Activated CD4-positive, alpha-beta T cell treated with anti-CD3 and anti-CD28 coated beads for 36 hours (primary cell): ENCODE results near the gene MAST4. TPM values are rescaled to one million over a fixed set of nuclear protein-coding genes. Genes with fewer than 3 reads are reported as not detected.
A peak's percentile ranks its signal among the peaks of the same experiment; 100 is the strongest.

ENCODE experiments used
- ATAC-seq: fragments of 200-7000 bp; cut with Tn5 transposase; one replicate; pipeline ENCODE4 v1.10.0; 2021; ENCODE audit warnings: mild to moderate bottlenecking, moderate library complexity
- CTCF ChIA-PET: fragments of 350-600 bp; sonication (Branson Sonifier 250); formaldehyde crosslinking; loops from one replicate; lab custom pipeline; 2021; ENCODE audit warnings: antibody characterized with exemption; lab: Charles Lee
- POLR2A ChIA-PET: fragments of 350-600 bp; sonication (Branson Sonifier 250); formaldehyde crosslinking; loops from one replicate; lab custom pipeline; 2021; ENCODE audit warnings: antibody characterized with exemption, inconsistent platforms; lab: Charles Lee
- DNase-seq: peaks from one replicate; pipeline ENCODE4 v3.0.0-alpha.2; 2020
- H3K27ac Mint-ChIP-seq: one replicate; pipeline ENCODE4 v1.8.0; 2021; ENCODE audit warnings: mixed read lengths
- H3K27me3 Mint-ChIP-seq: one replicate; pipeline ENCODE4 v1.8.0; 2021; ENCODE audit warnings: mixed read lengths
- H3K36me3 Mint-ChIP-seq: one replicate; pipeline ENCODE4 v1.8.0; 2021; ENCODE audit warnings: low read depth, mixed read lengths
- H3K4me1 Mint-ChIP-seq: one replicate; pipeline ENCODE4 v1.8.0; 2021; ENCODE audit warnings: mixed read lengths
- H3K4me3 Mint-ChIP-seq: one replicate; pipeline ENCODE4 v1.8.0; 2021; ENCODE audit warnings: mild to moderate bottlenecking, moderate library complexity, mixed read lengths
- H3K9me3 Mint-ChIP-seq: one replicate; pipeline ENCODE4 v1.8.0; 2021; ENCODE audit warnings: low read depth, mixed read lengths
- intact Hi-C, 2 experiments: fragments of 100-400 bp; cut with DNase I in 1 of 2; cut with micrococcal nuclease in 1 of 2; formaldehyde crosslinking; loops; one replicate each; pipeline versions ENCODE4 v1.14.2 to v1.15.1; 2022 to 2024; cut with DNase I, micrococcal nuclease
- total RNA-seq, 2 experiments: library from RNA; stranded (reverse); gene quantifications; one replicate each; pipeline ENCODE4 v1.2.3, GENCODE V29; 2021

Gene MAST4
- total RNA-seq, 2 experiments from 2014 or later = 19.2 to 26.7 TPM

DNA sequence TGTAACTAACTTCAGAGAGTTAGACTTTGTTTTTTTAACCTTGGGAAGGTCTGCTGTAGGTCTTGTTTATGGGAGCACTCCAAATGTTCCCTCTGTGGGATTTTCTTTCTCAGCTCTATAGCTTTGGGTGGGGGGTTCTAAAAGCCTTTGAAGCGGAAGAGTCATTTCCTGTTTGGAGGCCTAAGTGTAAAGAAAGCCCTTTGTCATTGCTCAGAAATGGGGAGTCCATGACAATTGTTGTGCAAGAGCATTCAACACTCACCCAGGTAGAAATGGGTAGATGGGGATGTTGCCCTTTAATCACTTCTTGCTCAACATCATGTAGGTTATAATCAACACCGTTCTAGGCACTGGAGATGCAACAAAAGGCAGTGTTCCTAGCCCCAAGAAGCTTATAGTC, 30.3 kb upstream of the MAST4 start:
- POLR2A ChIA-PET = no interaction called here
- ATAC-seq (peak; percentile 47), DNase-seq (no peak)
- no peak overlapping the region for H3K4me3 Mint-ChIP-seq
- H3K27me3 Mint-ChIP-seq = peaks cover 14% of the 10 kb centered on the region
- H3K4me1 Mint-ChIP-seq = peaks cover 9% of the 10 kb centered on the region
- H3K36me3 Mint-ChIP-seq = no peaks in the 10 kb centered on the region
- intact Hi-C loops = no loop called here
- peak overlapping the region; percentile 15 for H3K27ac Mint-ChIP-seq
- no peaks in the 10 kb centered on the region for H3K9me3 Mint-ChIP-seq
- CTCF ChIA-PET = interaction anchor here (0.6 kb wide), 1 partner anchor 256 kb away, joined by 3 read pairs; no protein-coding TSS in a partner anchor

DNA sequence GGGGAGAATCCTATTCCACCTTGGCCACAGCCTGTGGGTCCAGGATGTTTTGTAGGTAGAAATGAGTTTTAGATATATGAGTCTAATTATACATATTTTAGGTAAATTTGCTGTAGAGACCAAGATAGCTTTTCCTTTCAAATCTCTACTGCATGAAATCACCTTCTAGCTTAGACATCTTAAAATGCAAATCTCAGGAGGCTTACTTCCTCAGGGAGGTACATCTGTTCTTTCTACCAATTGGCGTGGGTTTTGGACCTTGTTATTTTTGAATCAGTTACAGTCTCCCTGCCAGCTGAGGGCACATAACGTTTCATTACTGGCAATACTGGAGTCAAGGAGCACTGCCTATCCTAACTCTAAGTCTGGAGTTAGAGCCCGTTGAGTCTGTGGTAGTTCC, 28.7 kb upstream of the MAST4 start:
- ChIA-PET POLR2A (no interaction called here), CTCF (no interaction called here)
- no peaks in the 10 kb centered on the region for H3K36me3 Mint-ChIP-seq

DNA sequence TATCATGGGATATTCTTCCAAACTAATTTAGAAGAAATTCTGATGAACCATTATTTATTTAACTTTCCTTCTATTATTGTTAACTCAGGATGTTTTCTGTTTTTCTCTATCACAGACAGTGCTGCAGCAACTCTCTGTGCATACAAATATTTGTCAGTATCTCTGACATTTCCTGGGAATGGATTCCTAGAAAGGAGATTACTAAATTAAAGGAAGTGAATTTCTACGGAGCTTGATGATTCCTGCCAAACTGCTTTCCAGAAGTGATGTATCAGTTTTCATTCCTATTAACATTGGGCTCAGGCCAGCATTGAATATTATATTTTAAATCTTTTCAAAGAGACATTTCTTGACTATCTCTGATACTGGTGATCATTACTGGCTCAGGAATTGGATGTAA, 26.0 kb upstream of the MAST4 start:
- no peak for DNase-seq
- H3K36me3 Mint-ChIP-seq = no peaks in the 10 kb centered on the region
- ChIA-PET CTCF (no interaction called here), POLR2A (no interaction called here)
- no peaks in the 10 kb centered on the region for H3K9me3 Mint-ChIP-seq
- H3K4me1 Mint-ChIP-seq = peaks cover 8% of the 10 kb centered on the region
- H3K4me3 Mint-ChIP-seq = no peak overlapping the region
- no peak for ATAC-seq
- H3K27me3 Mint-ChIP-seq = peaks cover 24% of the 10 kb centered on the region
- H3K27ac Mint-ChIP-seq = no peak overlapping the region
- intact Hi-C loops = no loop called here

More for the DNA sequence above, 28.7 kb upstream of the MAST4 start:
- intact Hi-C loops = no loop called here
- DNase-seq (no peak), ATAC-seq (no peak)
- Mint-ChIP-seq H3K4me1 (peaks cover 9% of the 10 kb centered on the region), H3K27me3 (peaks cover 22% of the 10 kb centered on the region), H3K9me3 (no peaks in the 10 kb centered on the region), H3K27ac (no peak overlapping the region), H3K4me3 (no peak overlapping the region)

DNA sequence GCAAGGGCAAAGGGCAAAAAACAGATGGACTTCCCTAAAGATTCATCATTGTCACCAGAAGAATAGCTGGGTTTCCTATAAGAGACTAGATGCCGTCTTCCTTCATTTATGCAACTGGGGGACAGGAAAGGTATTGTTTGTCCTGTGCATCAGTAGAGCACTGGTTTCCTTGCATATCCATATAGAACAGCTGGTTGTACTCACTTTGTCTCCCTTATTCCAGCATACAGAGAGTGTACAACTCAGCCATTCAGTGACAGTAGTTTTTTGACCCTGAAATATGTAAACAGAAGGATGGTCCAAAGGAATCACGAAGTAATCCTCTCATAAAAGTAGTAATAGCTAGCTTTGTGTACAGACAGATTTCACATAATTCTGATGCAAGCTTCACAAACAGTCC, 22.5 kb upstream of the MAST4 start:
- ChIA-PET POLR2A (no interaction called here), CTCF (interaction anchor here (1.3 kb wide), 1 partner anchor 268 kb away, joined by 3 read pairs; no protein-coding TSS in a partner anchor)
- no peak overlapping the region for H3K27ac Mint-ChIP-seq
- intact Hi-C loops = no loop called here
- no peaks in the 10 kb centered on the region for H3K4me1 Mint-ChIP-seq
- DNase-seq (no peak), ATAC-seq (no peak)
- H3K4me3 Mint-ChIP-seq = no peak overlapping the region
- no peaks in the 10 kb centered on the region for H3K9me3 Mint-ChIP-seq
- peaks cover 31% of the 10 kb centered on the region for H3K27me3 Mint-ChIP-seq
- no peaks in the 10 kb centered on the region for H3K36me3 Mint-ChIP-seq

DNA sequence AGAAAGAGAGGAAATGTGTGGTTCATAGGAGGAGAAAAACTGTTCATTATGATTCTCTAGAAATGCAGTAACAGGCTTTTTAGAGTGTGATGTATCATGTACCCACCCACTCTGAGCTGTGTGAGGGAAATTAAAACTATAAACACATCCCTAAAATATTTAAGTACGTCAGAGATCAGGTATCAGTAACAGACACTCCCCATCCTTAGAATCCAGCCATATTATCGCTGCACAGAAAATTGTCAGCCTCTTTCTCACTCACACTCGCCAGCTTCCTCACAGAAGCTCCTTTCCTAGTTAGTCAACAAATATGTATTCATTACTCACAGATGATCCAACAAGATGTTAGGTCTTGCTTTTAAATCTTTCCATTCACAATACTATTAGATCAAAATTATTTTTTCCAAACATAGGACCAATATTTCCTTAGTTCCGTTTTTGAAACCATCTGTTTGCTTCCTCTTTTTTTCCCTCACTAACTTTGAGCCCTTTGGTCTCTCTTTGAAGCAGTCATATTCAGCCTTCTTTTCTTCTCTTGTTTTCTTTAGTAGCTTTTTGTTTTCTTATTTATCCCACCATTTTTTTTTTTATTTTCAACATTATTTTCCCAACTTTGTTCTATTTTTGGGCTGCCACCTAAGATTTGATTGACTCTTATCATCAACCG, 13.6 kb upstream of the MAST4 start:
- DNase-seq (no peak), ATAC-seq (no peak)
- Mint-ChIP-seq H3K27me3 (peaks cover 26% of the 10 kb centered on the region), H3K4me1 (no peaks in the 10 kb centered on the region), H3K9me3 (no peaks in the 10 kb centered on the region), H3K36me3 (no peaks in the 10 kb centered on the region), H3K27ac (no peak overlapping the region), H3K4me3 (no peak overlapping the region)
- intact Hi-C loops = no loop called here
- CTCF ChIA-PET = no interaction called here
- POLR2A ChIA-PET = no interaction called here

DNA sequence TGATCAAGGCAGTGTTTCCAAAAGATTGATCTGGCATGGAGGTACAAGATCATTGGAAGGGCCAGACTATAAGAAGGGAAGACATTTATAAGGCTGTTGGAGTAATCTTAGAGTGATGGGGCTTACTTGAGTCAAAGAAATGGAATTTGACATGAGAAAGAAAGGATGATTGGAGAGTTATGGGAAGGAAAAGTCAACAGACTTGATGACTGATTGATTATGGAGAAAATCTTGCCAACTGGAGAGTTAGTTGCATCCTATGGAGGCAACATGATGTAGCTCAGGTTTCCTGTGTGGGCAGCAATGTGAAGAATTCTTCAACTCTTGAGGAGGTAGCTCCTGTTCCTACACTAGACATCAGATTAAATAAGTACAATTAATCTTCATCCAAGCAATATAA, 10.9 kb upstream of the MAST4 start:
- POLR2A ChIA-PET = no interaction called here

DNA sequence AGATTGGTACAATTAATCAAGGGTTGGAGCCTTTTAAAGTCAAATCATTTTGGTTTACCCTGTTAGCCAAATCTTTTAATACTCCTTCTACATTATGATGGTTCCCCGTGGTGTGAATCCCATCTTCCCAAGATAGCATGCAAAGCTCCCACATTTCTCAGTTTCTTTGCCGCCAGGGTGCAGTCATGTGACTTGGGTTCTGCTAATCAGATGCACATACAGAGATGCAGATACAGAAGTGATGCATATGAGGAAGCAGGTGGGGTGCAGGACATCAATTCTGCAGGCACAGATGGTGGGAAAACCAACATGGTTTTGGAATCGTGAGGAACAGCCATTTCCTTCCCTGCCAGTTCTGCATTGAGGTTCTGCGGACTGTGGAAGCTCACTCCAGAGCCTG, 8.4 kb upstream of the MAST4 start:
- H3K4me1 Mint-ChIP-seq = no peaks in the 10 kb centered on the region
- POLR2A ChIA-PET = no interaction called here

More for the DNA sequence above, 10.9 kb upstream of the MAST4 start:
- Mint-ChIP-seq H3K27me3 (peaks cover 26% of the 10 kb centered on the region), H3K27ac (no peak overlapping the region), H3K4me1 (no peaks in the 10 kb centered on the region), H3K36me3 (no peaks in the 10 kb centered on the region), H3K4me3 (no peak overlapping the region), H3K9me3 (no peaks in the 10 kb centered on the region)
- CTCF ChIA-PET = interaction anchor here (1.0 kb wide), 1 partner anchor 238 kb away, joined by 3 read pairs; no protein-coding TSS in a partner anchor
- ATAC-seq (no peak), DNase-seq (no peak)
- intact Hi-C loops = no loop called here

DNA sequence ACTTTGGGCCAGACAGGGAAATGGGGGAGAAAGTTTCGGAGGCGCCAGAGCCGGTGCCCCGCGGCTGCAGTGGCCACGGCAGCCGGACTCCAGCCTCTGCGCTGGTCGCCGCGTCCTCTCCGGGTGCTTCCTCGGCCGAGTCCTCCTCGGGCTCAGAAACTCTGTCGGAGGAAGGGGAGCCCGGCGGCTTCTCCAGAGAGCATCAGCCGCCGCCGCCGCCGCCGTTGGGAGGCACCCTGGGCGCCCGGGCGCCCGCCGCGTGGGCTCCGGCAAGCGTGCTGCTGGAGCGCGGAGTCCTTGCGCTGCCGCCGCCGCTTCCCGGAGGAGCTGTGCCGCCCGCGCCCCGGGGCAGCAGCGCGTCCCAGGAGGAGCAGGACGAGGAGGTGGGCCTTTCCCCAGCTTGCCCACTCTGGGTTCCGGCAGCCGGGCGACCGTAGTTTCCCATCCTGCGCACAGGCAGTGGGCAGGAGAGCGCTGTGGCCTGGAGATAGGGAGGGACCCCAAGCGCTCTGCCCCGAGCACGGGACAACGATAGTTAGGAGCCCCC, 516 bp downstream of the MAST4 start:
- peak; percentile 39 for DNase-seq

More for the DNA sequence above, 8.4 kb upstream of the MAST4 start:
- no peak for DNase-seq
- intact Hi-C loops = no loop called here
- no peak overlapping the region for H3K27ac Mint-ChIP-seq
- CTCF ChIA-PET = interaction anchor here (1.0 kb wide), 1 partner anchor 220 kb away, joined by 3 read pairs; no protein-coding TSS in a partner anchor
- no peak overlapping the region for H3K4me3 Mint-ChIP-seq
- H3K36me3 Mint-ChIP-seq = no peaks in the 10 kb centered on the region
- no peaks in the 10 kb centered on the region for H3K9me3 Mint-ChIP-seq
- H3K27me3 Mint-ChIP-seq = peaks cover 29% of the 10 kb centered on the region
- ATAC-seq = no peak

DNA sequence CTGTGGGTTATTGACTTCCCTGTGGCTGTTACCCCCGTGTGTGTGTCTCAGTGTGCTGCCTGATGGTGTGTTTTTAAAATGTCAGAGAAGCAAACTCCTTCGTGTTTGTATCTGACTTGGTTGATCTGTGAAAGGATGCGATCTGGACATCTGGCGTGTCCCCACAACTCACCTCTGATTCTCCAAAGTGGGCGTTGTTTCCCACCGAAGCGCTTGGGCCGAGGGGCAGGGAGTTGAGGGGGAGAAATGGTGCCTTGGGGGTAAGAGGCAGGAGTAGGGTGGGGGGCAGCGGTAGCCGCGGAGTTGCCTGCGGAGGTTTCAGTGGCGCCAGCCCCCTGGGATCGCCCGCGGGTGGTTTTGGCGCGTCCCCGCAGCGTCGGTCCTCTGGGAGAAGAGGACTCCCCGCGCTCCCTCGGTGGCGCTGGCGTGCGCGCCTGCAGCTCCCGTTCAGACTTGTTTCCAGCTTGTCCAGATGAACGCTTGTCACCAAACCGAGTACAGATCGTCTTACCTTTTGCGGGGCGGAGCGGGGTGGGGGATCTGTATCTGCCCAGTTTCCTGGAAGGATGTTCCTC, 1.1 kb downstream of the MAST4 start:
- Mint-ChIP-seq H3K4me1 (peaks cover 16% of the 10 kb centered on the region), H3K9me3 (no peaks in the 10 kb centered on the region), H3K27me3 (peaks cover 49% of the 10 kb centered on the region), H3K36me3 (no peaks in the 10 kb centered on the region), H3K27ac (no peak overlapping the region), H3K4me3 (peak overlapping the region; percentile 69)
- intact Hi-C loops = loop anchor here in 1 of 2 experiments (2.0 to 5.0 kb wide), 3 partner anchors 42 to 290 kb away; no protein-coding TSS in a partner anchor
- ChIA-PET POLR2A (no interaction called here), CTCF (interaction anchor here (0.7 to 1.2 kb wide), 2 partner anchors 45 to 291 kb away, joined by 3 read pairs; no protein-coding TSS in a partner anchor)
- ATAC-seq (no peak), DNase-seq (peak; percentile 32)

More for the DNA sequence above, 516 bp downstream of the MAST4 start:
- CTCF ChIA-PET = interaction anchor here (0.7 kb wide), 1 partner anchor 44 kb away, joined by 3 read pairs; no protein-coding TSS in a partner anchor
- peaks cover 16% of the 10 kb centered on the region for H3K4me1 Mint-ChIP-seq
- H3K36me3 Mint-ChIP-seq = no peaks in the 10 kb centered on the region
- H3K27ac Mint-ChIP-seq = no peak overlapping the region
- intact Hi-C loops = loop anchor here in 1 of 2 experiments (2.0 to 5.0 kb wide), 3 partner anchors 42 to 289 kb away; no protein-coding TSS in a partner anchor
- POLR2A ChIA-PET = no interaction called here
- H3K27me3 Mint-ChIP-seq = peaks cover 53% of the 10 kb centered on the region
- peak overlapping the region; percentile 69 for H3K4me3 Mint-ChIP-seq
- no peaks in the 10 kb centered on the region for H3K9me3 Mint-ChIP-seq
- ATAC-seq = peak; percentile 34

DNA sequence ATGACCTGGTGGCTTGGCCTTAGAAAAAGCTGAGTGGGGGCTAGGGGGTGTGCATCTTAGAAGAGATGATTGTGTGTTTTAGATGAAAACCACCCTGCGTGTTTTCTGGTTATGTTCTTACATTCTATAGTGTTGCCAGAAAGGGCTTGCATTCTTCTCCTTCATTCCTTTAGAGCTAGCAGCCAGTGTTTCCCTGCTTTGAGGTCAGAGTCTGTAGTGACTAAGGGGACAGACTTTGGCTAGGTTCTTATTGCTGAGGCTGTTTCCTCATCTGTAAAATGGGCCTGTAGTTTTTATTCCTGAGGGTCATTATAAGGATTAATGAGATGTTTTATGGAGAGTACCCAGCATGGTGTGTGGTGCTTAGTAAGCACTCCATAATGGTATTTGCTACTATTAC, 6.4 kb downstream of the MAST4 start:
- H3K27ac Mint-ChIP-seq = no peak overlapping the region
- ChIA-PET POLR2A (no interaction called here), CTCF (interaction anchor here (0.8 kb wide), 1 partner anchor 35 kb away, joined by 3 read pairs; no protein-coding TSS in a partner anchor)
- no peaks in the 10 kb centered on the region for H3K36me3 Mint-ChIP-seq
- ATAC-seq (no peak), DNase-seq (no peak)
- peaks cover 30% of the 10 kb centered on the region for H3K27me3 Mint-ChIP-seq
- no peak overlapping the region for H3K4me3 Mint-ChIP-seq
- no peaks in the 10 kb centered on the region for H3K9me3 Mint-ChIP-seq
- H3K4me1 Mint-ChIP-seq = peaks cover 3% of the 10 kb centered on the region
- intact Hi-C loops = no loop called here

DNA sequence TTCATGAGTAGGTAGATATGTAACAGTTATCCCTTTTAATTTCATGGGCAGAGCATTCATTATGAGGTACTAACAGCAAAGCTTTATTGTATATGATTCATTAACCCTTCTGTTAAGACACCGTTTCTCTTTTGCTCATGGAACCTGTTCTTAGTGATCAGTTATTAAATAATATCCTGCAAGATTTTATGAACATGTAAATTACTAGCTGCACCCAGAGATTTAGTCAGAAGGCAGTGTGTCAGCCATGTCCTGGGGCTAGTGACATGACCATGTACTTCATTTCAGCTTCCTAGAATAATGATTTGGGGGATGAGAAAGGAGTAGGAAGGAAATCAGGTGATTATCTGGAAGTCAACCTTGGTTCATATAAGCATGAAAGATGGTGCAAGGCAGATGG, 7.0 kb downstream of the MAST4 start:
- ChIA-PET POLR2A (no interaction called here), CTCF (interaction anchor here (0.8 kb wide), 1 partner anchor 35 kb away, joined by 3 read pairs; no protein-coding TSS in a partner anchor)
- intact Hi-C loops = no loop called here
- ATAC-seq (no peak), DNase-seq (no peak)
- Mint-ChIP-seq H3K36me3 (no peaks in the 10 kb centered on the region), H3K4me3 (no peak overlapping the region), H3K27ac (no peak overlapping the region), H3K4me1 (no peaks in the 10 kb centered on the region), H3K9me3 (no peaks in the 10 kb centered on the region), H3K27me3 (peaks cover 25% of the 10 kb centered on the region)
